NCI-H2171 treated with DMSO at 0.1 percent for 48 hours (cell line): ENCODE results near the gene PALM3.
"Not testable (repeated sequence)": the region's sequence is repeated elsewhere in the genome, so short reads cannot be mapped to it uniquely, and the experiment has no call there.

Experiments used
- DNase-seq: peaks from one replicate; lab custom pipeline; 2025; lab: John Stamatoyannopoulos, UW

Gene PALM3

DNA sequence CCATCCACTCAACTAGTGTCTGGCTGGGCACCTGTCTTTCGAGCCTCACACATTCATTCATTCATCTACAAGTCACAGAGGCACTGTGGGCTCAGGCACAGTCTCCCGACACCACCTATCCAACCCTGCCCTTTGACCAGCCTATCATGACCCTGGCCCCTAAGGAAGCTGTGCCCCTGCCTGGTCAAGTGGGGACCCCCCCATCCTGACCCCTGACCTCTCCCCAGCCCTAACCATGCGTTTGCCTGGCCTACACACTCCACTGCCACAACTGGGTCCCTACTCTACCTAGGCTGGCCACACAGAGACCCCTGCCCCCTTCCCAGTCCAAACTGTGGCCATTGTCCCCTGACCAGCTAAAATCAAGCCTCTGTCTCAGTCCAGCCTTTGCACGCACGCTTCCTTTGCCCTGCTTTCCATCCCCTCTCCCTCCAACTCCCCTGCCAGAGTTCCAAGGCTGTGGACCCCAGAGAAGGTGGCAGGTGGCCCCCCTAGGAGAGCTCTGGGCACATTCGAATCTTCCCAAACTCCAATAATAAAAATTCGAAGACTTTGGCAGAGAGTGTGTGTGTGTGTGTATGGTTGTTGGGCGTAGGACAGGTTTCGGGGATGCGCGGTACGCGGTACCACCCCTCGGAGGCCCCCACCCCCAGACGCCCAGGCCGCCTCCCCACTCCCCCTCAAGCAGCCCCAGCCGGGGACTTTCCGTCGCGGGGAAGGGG, 30.7 kb downstream of the PALM3 start:
- DNase-seq = no peak

DNA sequence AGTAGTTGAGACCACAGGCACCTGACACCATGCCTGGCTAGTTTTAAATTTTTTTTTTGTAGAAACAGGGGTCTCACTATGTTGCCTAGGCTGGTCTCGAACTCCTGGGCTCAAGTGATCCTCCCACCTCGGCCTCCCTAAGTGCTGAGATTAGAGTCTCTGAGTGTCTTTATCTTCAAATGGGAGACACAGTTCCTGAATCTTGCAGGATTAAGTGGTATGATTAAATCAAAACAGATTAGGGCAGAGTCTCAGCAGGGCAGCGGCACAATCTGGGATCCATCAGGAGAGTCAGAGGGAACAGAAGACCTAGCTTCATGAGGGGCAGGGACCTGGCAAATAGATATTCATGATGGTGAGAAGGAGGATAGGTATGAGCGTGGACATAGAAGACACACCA, 33.0 kb downstream of the PALM3 start:
- no peak for DNase-seq

DNA sequence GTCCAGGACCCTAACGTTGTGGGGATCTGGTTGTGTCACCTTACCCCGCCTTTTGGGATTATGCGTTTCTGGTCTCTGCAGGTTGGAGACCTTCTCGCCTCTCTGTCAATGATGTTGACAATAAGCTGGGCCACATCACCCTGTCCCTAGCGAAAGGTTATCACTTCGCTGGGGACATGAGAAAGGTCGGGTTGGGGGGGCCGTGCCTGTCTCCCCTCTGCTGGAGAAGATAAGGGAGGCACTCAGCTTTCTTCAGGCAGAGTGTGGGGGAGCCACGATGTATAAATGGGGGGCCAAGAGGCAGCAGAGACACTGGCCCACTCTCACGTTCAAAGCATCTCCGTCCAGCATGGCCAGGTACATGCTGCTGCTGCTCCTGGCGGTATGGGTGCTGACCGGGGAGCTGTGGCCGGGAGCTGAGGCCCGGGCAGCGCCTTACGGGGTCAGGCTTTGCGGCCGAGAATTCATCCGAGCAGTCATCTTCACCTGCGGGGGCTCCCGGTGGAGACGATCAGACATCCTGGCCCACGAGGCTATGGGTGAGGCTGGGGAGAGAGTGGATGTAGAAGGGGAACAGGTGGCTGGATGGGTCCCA, 33.9 kb downstream of the PALM3 start, which contains the start of gene RLN3:
RLN3 (plus strand) TSS at position 293 of the 595 bp plus-strand sequence; CDS start at position 350, 57 bp downstream.
- no peak for DNase-seq

DNA sequence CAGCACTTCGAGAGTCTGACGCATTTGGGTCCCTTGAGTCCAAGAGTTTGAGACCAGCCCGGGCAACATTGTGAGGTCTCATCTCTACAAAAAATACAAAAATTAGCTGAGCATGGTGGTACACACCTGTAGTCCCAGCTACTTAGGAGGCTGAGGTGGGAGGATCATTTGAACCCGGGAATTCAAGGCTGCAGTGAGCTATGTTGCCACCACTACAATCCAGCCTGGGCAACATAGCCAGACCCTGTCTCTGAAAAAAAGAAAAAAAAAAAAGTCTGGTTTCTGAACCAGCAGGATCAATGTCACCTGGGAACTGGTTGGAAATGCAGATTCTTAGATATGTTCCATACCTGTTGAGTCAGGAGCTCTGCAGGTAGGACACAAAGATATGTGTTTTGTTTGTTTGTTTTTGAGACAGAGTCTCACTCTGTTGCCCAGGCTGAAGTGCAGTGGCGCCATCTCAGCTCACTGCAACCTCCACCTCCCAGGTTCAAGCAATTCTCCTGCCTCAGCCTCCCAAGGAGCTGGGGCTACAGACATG, 35.2 kb downstream of the PALM3 start:
- not testable (repeated sequence) for DNase-seq

DNA sequence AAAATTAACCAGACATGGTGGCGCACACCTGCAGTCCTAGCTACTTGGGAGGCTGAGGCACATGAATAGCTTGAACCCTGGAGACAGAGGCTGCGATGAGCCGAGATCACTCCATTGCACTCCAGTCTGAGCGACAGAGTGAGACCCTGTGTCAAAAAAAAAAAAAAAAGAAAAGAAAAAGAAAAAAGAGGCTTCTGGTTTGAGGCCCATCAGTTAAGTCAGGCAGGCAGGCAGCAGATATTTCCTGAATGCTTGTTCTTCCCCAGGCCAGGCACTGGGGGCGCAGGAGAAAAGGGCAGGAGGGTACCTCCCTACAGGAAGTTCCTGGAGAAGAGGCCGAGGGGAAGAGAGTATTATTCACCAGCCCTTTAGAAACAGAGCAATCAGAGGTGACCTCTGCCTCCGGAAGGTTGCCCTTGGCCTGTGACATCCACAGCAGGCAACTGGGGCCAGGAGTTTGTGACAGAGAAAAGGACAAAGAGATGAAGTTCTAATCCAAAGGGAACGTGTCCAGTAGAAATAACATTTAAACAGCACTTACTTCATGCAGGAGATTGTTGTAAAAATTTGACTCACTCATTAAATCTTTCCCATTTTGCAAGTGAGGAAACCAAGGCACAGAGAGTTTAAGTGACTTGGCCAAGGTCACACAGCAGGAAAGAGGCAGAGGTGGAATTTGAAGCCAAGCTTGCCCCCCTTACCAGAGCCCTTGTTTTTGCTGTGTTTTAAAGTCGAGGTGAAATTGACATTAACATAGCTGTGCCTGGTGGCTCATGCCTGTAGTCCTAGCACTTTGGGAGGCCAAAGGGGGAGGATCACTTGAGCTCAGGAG, 38.3 kb downstream of the PALM3 start:
- no peak for DNase-seq

DNA sequence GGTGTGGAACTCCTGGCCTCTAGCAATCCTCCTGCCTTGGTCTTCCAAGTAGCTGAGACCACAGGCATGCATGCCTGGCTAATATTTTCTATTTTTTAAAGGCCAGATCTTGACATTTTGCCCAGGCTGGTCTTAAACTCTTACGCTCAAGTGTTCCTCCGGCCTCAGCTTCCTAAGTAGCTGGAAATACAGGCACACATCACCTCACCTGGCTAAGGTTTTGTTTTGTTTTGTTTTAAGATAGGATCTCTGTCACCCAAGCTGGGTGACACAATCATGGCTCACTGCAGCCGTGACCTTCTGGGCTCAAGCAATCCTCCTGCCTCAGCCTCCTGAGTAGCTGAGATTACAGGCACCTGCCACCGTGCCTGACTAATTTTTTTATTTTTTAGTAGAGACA, 39.4 kb downstream of the PALM3 start:
- no peak for DNase-seq

DNA sequence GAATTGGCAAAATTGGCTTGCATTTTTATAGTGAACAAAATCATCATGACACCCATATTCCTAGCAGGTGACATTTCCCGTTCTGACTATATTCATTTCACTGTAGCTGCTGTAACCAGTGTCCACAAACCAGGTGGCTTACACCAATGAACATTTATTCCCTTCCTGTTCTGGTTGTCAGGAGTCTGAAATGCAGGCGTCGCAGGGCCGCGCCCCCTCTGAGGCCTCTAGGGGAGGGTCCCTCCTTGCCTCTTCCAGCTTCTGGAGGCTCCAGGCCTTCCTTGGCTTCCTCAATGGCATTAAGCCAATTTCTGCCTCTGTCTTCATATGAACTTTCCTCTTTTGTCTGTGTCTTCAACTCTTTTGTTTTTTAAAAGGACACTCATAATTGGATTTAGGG, 40.4 kb downstream of the PALM3 start:
- DNase-seq = no peak

DNA sequence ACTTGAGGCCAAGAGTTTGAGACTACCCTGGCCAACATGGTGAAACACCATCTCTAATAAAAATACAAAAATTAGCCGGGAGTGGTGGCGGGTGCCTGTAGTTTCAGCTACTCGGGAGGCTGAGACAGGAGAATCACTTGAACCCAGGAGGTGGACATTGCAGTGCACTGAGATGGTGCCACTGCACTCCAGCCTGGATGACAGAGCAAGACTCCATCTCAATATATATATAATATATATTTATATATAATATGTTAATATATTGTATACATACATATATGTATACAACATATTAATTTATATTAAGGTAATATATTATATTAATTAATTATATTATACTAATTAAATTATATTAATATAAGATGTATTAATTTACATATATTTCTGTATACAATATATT, 42.1 kb downstream of the PALM3 start:
- DNase-seq = not testable (repeated sequence)

DNA sequence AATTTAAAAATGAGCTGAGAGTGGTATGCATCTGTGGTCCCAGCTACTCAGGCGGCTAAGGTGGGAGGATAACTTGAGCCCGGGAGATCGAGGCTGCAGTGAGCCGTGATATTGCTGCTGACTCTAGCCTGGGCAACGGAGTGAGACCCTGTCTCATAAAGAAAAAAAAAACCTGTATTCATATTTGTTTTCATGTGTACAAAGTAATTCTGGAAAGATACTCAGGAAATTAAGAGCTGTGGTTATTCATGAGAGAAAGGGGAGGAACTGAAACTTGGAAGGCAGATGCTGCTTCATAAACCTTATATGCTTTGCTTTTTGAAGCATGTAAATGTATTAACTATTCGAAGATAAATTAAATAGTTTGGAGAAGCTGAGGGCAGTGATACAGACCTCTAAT, 42.8 kb downstream of the PALM3 start:
- no peak for DNase-seq

DNA sequence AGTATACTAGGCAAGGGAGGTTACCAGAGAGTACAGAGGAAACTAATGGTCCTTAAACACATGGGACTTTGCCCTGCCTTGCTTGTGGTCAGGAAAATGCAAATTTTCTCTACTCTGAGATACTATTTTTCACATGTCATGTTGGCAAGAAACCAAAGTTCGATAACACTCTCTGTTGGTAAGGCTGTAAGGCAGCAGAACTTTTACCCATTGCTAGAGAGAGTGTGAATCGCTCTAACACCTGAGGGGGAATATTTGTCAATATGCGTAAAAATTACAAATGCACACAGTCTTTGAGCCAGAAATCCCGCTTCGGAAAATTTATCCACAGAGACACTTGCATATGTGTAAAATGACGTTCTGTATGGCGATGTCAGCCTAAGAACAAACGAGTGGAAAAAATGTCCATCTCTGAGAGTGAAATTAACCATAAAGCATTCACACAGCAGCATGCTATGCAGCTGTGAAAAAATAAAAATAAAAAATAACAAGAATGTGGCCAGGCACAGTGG, 46.3 kb downstream of the PALM3 start:
- DNase-seq = no peak

DNA sequence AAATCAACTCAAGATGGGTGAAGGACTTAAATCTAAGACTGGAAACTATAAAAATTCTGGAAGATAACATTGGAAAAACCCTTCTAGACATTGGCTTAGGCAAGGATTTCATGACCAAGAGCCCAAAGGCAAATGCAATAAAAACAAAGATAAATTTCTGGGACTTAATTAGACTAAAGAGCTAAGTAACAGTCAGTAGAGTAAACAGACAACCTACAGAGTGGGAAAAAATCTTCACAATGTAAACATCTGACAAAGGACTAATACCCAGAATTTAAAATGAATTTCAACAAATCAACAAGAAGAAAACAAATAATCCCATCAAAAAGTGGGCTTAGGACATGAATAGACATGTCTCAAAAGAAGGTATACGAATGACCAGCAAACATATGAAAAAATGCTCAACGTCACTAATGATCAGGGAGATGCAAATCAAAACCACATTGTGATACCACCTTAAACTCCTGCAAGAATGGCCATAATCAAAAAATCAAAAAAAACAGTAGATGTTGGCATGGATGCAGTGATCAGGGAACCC, 49.4 kb downstream of the PALM3 start:
- no peak for DNase-seq

DNA sequence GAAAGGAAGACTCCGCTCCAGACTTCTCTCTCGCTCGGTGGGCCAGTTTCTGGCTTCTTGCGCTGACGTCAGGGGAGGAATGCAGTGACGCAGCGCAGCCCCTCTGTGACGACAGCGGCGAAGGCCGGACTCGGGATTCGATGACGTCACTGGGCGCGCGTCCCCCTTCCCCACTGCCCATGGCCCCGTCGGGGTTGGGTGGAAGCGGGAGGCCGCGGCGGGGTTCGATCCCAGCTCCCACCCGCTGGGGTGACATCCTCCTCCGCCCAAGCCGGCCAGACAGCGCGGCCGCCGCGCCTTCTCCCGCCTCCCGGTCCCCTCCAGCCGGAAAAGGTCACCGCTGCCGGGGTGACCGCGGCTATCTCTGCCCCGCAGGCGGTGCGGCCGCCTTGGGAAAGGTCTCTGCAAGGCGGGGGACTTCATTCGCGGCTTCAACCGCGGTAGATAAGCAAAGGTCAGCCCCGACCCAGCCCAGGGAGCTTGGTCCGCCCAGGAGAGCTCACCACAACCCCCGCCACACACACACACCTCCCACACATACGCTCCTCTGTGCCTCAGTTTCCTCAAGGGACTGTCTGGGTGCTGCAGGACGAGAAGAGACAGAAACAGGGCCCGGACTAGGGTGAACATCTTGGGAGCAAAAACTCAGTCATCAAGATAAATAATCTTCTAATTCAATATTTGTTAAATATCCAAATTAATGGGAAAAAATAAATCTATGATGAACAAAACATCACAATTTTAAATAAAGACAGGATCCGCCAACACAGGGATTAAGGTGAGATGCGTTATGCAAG, 54.9 kb downstream of the PALM3 start:
- DNase-seq = no peak

DNA sequence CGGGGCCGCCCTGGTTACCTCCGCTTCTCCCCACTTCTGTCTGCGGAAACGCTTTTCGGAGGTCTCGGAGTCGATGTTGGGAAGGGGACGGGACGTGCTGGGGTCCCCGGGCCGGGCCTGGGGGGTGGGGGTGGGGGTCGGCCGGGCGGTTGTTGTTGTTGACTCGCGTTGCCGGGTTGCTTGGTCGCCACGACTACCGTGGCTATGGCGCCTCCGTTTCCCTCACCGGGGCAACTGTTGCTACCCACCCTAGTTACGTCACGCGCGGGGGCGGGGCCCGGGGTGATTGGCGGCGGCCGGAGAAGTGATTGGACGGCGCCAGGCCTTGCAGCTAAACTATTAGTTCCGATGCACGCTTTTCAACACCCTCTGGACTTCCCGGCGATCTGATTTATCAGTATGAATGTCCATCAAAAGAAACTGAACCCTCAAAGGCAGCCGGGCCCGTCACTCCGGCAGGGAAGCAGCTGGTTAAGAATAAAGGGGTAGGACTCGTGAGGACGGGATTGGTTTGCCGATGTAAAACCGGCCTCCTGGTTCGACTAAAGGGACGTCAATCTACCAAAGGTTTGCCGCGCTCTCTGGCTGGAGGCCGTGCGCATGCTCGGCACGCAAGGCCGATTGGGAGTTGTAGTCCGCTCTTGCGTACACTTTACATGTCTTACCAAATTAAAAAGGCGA, 55.7 kb downstream of the PALM3 start, which contains the start of gene RFX1:
RFX1 (minus strand) TSS at position 236 of the 681 bp plus-strand sequence. CDS start 12,477 bp downstream, outside the sequence.
- DNase-seq = peak; percentile 100

DNA sequence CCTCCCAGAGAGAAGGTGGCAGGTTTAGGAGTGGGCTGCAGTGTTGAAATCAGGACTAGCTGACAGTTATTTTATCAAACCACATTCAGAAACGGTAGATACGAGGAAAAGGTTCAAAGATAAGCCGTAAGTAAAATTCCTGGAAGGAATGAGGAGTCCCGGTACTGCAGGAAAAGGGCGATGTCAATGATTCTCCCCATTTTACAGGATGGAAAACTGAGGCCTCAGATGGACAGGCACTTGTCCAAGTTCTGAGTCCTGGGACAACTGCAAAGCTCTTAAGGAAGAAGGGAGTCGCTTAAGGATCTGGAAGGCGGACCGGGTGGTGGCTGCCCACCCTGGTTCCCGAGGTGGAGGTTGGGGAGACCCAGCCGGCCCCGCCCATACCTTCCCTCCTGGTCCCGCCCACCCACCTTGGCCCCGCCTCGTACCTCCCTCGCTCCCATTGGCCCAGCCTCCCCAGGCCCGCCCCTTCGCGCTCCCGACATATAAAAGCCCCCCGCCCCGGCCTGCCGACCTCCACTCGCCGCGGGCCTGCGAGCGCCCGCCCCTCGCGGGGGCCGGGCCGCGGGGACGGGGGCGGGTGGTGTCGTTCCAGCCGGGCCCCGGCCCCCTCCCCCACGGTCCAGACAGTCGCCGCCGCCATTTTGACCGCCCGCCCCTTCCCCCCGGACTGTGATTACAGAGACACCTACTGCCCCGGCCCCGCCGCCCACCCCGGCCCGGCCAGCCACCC, 56.4 kb downstream of the PALM3 start:
- peak; percentile 72 for DNase-seq

DNA sequence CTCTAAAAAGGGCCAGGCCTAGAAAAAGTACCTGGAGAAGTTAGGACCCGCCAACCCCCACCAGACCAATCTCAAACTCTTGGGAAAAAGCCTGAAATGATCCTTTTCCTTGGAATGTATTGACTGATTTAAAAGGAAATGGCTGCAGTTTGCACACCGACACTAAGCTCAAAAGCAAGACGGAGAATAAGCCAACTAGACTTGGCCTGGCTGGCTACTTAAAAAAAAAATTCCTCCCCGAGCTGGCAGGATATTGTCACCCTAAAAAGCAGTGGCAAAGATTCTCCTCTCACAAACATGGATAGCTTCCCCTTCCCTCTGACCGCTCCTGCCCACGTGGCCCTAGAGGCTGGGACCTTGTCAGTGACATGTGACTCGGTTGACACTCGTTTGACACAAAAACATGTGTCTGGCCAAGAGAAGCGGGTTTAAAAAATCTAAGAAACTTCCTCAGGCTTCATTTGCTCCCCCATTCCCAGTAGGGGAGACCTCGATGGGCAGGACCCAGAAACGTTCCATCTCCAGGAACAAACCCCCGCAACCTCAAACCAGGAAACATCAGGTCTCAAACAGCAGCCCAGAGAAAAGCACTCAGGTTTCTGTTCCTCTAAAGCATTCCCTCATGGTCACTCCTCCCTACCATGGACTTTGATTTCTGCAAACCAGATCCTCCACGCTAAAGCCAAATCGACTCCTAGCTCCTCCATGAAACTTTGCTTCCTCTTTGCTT, 57.1 kb downstream of the PALM3 start:
- no peak for DNase-seq
